HL-60 (cell line): ENCODE data around the gene TFAP2D.

ENCODE experiments used
- DNase-seq, 2 experiments: peaks; one replicate each; pipeline ENCODE4 v3.0.0-alpha.2; 2010 to 2020; ENCODE audit warnings: low read depth in 1 of 2, low spot score in 1 of 2
- H3K27ac ChIP-seq: fragments of 250-450 bp; sonication (Bioruptor Pico); replicated peaks from 2 replicates; pipeline ENCODE4 v1.5.1; 2020; ENCODE audit warnings: mild to moderate bottlenecking, moderate library complexity
- H3K27me3 ChIP-seq: fragments of 250-450 bp; sonication (Bioruptor Pico); 2 replicates; pipeline ENCODE4 v1.5.1; 2021; ENCODE audit warnings: mild to moderate bottlenecking, moderate library complexity; ENCODE audit not compliant: insufficient read depth, poor library complexity, severe bottlenecking
- H3K4me3 ChIP-seq: replicated peaks from 2 replicates; pipeline ENCODE4 v1.5.1; 2011; ENCODE audit warnings: mild to moderate bottlenecking, control low read depth, low read length; ENCODE audit not compliant: insufficient read depth
- CTCF ChIP-seq: IDR thresholded peaks from one replicate; pipeline ENCODE4 v1.5.1; 2011; ENCODE audit warnings: low read length, control low read depth, inconsistent platforms; ENCODE audit not compliant: insufficient read depth
- GABPA ChIP-seq: IDR thresholded peaks from 2 replicates; pipeline ENCODE4 v1.6.1; 2012; ENCODE audit warnings: low read depth
- POLR2AphosphoS5 ChIP-seq: IDR thresholded peaks from 2 replicates; pipeline ENCODE4 v1.6.1; 2012; ENCODE audit warnings: low read depth
- REST ChIP-seq: IDR thresholded peaks from 2 replicates; pipeline ENCODE4 v1.6.1; 2012; ENCODE audit warnings: low read depth; ENCODE audit not compliant: insufficient replicate concordance
- SPI1 ChIP-seq: IDR thresholded peaks from 2 replicates; pipeline ENCODE4 v1.6.1; 2012; ENCODE audit warnings: low read depth, mild to moderate bottlenecking, borderline replicate concordance
- long read RNA-seq: library from polyadenylated mRNA; unstranded; transcript quantifications from one replicate; pipeline ENCODE4 v2.0.0, GENCODE V29; 2020

The TFAP2D gene
- long read RNA-seq = 0 reads

GRCh38 chr6:50713226-50713625 is at the start of gene TFAP2D:
Gene TFAP2D, plus strand, starts transcription at chr6:50713526. Its CDS starts 530 bp downstream, at chr6:50714056.
- DNase-seq = no peak
- Histone ChIP-seq H3K27me3 (peaks cover 42% of the 10 kb centered on the region), H3K4me3 (no peak within 1 kb of the TSS), H3K27ac (no peak within 1 kb of the TSS)
- TF ChIP-seq GABPA = no peak
- no peak for TF ChIP-seq SPI1
- TF ChIP-seq REST = no peak
- TF ChIP-seq POLR2AphosphoS5 = no peak
- no peak for TF ChIP-seq CTCF

- H3K27me3 ChIP-seq = no peaks in the 10 kb centered on the region
- TF ChIP-seq CTCF (no peak), REST (no peak), SPI1 (no peak), POLR2AphosphoS5 (no peak), GABPA (no peak)
- DNase-seq = no peak
- H3K4me3 ChIP-seq = no peak overlapping the region
- H3K27ac ChIP-seq = no peak overlapping the region
Measured at GRCh38 chr6:50663806-50664205, 49.5 kb upstream of the TFAP2D start.

- H3K27me3 ChIP-seq = no peaks in the 10 kb centered on the region
- TF ChIP-seq REST = no peak
- no peak for TF ChIP-seq CTCF
- no peak for TF ChIP-seq SPI1
- TF ChIP-seq GABPA = no peak
- TF ChIP-seq POLR2AphosphoS5 = no peak
- DNase-seq = no peak
- no peak overlapping the region for H3K27ac ChIP-seq
- no peak overlapping the region for H3K4me3 ChIP-seq
Measured at GRCh38 chr6:50666089-50666488, 47.2 kb upstream of the TFAP2D start.
